ENCODE data around the gene TMX4.
"Not testable (repeated sequence)": the region's sequence is repeated elsewhere in the genome, so short reads cannot be mapped to it uniquely, and the experiment has no call there.

The TMX4 gene, protein sequence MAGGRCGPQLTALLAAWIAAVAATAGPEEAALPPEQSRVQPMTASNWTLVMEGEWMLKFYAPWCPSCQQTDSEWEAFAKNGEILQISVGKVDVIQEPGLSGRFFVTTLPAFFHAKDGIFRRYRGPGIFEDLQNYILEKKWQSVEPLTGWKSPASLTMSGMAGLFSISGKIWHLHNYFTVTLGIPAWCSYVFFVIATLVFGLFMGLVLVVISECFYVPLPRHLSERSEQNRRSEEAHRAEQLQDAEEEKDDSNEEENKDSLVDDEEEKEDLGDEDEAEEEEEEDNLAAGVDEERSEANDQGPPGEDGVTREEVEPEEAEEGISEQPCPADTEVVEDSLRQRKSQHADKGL

DNA sequence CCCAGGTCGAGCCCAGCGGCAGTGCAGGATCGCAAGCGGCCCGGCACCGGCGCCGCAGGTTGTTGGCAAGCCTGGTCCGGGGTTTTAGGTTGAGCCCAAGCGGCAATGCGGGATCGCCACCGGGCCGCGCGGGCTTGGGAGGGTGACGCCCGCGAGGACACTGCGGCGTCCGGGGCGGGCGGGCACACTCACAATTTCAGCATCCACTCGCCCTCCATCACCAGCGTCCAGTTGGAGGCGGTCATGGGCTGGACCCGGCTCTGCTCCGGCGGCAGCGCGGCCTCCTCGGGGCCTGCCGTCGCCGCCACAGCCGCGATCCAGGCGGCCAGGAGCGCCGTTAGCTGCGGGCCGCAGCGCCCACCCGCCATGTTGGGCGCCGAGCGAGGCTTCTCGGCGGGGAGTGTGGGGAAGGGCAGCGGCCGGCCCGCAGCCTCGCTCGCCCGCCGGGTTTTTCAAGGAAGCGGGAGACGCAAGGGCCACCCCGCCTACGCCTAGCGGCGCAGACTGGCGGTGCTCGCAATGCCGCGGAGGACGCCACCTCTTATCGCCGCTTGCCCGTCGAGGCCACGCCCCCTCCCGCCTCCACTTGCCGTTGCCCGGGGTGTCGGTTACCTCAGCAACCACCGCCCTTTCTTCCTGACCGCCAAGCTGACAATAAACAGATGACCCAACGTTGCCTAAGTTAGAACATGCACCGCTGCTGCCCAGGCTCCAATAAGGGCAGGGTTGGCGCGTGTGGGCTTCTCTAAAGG lies at the start of gene TMX4:
TSS of gene TMX4 (minus strand) at position 516 of the 752 bp plus-strand sequence. CDS start at position 368, 148 bp downstream.
- DNase-seq, result peak; percentile 90 to 94

DNA sequence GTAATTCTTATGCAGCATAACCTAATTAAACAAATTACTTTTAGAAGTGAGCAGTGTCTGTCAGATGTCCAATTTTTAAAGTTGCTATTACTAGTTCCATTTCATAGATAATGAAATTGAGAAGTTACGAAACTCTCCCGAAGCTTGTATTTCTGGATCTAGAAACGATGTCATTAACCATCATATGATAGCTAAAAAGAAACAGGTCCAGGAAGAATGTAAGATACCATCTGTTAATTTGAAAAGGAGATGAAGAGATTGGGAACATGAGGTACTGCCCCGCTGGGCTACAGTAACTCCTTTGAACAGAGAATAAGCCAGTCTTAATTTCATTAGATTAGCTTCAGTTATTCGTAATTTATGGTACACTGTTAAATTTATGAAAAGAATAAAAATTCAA lies 47.5 kb upstream of the TMX4 start:
- DNase-seq, result no peak

DNA sequence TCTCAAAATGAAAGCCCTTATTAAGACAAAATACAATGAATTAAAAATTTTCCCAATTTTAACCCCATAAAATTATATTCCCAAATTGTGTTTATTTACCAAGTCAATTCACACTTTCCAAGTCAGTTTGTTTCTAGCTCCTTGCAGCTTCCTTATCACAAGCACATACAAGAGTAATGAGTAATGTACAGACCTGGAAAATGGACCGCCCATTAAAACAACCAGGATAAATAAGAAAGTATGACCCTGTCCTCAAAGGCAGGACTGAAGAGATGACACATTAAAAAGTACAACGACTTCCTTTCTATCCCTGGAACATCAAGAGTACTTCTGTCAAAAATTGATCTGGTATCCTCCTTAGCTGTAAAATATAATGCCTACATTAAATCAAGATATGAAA lies 47.1 kb upstream of the TMX4 start:
- DNase-seq, result no peak

DNA sequence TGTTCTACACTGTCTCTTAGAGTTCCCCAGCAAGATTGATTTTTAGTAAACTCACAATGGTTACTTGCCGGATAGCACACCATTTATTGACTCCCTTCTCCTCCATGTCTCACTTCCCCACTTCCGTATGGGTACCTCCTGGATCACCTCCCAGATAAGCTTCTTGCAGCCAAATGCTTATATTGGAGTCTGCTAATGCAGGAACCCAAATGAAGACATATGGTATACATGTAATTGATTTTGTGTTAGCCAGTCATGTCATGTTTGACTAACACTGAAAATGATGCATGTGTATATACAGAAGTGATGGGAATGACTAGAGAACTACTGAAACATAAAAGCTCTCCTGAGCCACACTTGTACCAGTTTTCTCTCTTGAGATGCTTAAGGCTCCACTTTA lies 46.1 kb upstream of the TMX4 start:
- no peak for DNase-seq

DNA sequence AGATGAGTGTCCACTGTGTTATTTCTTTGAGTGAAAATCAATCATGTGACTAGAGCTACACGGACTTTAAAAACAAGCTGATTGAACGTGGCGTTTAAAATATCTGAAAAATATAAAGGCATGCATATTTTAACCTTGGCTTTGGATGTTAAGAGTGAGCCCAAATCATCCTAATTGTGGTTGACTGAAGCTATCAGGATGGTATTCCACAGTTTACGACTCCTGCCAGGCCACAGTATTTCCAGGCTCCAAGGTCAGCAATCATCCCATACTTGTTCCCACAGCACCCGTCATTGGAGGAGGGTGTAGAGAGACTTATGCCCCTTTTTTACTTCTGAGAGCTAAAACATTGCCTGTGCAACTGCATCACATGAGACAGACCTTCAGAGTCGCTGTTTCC lies 43.2 kb upstream of the TMX4 start:
- no peak for DNase-seq

DNA sequence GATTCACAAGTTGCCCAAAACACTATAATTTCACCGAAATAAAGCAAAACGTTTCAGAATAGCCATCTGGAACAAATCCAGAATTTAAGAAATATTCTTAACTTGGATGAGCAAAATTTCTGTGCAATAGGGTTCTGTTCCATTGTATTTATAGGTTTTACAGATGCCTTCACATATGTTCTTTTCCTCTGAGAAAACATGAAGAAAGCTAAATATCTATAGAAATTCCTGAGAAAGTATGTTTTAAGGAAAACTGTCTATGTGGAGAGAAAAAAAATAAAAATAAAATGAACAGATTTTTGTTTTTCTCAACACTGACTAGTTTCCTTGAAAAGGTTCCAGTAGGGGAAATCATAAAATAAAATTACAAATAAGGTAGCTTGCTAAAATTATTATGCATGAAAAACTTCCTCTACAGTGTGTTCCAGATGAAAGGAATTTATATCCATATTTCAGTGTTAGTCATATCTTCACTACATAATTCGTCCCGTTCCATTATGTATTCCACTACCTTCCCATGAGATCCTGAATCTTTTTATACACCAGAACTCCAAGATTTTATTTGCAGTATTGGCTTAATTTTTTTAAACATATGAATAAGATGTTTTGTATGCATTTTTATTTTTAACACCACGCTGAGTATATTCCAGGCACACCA lies 42.4 kb upstream of the TMX4 start:
- no peak for DNase-seq

DNA sequence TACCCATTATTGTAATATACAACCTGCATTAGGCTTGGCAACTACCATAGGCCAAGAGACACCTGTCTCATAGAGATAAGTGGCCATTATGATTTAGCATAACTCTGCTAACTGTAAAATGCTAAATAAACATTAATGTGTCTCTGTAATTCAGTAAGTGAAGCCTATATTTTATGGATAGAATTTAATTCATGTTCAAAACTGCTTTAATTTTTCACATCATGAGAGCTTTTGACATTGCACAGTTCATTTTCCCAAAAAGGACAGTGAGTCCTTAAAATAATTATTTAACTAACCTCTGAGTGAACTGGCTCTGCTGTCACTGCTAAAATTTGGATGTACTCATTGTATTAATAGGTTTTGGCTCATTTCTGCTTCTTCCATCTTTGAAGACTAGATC lies 41.4 kb upstream of the TMX4 start:
- DNase-seq, result no peak

DNA sequence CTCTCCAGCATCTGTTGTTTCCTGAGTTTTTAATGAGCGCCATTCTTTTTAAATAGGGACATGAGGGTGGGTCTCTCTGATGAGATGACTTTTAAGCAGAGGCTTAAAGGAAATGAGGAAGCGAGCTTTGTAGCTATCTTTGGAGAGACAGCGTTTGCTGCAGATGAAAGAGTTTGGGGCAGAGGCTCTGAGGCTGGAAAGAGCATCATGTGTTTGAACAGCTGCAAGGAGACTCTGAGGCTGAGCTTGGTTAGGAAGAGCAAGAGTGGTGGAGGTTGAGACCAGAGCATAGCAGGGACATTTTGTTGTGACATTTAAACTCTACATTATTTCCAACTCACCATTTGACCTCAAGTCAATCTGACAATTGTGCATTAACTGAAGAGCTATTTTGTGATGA lies 38.3 kb upstream of the TMX4 start:
- DNase-seq, result no peak

DNA sequence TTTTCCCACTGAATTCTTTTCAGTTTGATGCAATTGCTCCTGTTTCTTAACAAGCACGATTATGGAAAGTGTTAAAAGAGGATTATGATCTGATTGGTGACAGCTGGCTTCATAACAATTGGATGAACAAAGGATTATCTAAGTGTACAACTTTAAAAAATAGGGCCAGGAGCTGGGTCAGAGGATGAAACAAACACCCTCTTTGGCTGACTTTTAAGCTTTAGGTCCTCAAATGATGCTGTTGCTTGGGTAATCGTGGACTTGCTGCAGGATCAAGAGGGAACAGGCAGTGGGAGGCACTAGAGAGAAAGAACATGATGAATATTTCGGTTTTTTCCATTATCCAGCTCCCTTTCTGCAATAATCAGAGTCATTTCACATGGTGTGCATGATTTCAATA lies 35.5 kb upstream of the TMX4 start:
- no peak for DNase-seq

DNA sequence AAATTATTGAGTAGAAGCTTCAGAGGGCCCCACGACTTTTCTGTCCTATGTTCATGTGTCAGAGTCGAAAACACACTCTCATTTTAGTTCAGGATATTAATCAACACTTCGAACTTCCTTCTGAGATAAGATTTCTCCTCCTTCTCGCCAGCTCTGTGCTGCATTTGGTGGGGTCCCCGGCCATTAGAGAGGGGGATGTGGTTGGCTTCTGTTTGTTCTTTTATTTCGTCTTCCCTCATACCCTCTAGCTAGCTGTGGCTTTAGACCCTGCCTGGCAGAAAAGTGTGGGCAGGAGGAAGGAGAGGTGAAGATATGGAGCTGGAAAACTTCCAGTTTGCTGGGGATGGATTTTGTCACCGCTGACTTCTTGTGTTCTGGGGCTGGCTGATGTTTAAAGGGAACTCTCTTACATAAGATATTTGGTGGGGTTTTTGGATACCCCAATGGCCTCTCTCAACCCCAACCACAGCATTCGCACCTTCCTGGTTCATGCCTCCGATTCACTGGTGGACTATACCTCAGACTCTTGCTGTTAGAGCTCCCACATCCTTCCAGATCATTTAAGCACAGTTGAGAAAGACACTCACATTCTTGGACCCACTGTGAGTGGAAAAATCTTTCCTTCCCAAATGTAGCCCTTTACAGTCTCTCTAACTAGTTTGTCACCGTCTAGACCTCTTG lies 30.7 kb upstream of the TMX4 start:
- no peak for DNase-seq

DNA sequence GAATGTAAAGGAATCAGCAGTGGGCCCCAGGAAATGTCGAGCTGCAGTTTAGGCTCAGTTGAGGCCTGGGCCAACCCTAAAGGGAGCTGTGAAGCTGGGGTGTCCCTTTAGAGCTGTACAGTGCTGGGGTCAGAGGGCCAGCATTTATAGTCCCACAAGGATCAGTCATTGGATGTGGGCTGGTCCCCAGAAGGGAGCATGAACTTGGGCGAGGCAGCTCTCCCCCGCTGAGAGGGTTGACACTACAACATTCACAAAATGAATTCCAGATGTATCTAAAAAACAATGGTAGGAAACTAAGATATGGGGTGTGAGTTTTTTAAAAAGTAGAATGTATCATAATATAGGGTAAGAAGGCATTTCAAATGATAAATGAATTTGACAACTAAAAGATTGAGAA lies 29.7 kb upstream of the TMX4 start:
- no peak for DNase-seq

DNA sequence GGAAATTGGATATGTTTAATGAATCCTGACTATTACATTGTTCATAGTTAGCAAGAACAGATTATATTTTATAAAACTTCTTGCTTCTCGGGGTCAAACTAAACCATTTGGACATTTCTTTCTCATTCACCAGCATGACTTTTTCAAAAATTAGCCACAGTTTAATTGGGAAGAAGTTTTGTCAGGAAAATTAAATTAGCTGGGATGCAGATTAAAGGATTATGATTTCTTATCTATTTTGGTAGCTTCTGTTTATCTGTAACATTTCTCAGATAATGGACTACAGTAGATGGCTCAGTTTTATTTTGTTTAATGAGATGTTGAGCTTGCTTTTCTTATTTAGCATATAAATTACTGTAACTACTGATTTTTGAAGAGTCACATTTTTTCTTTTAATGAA lies 26.4 kb upstream of the TMX4 start:
- DNase-seq, result no peak

DNA sequence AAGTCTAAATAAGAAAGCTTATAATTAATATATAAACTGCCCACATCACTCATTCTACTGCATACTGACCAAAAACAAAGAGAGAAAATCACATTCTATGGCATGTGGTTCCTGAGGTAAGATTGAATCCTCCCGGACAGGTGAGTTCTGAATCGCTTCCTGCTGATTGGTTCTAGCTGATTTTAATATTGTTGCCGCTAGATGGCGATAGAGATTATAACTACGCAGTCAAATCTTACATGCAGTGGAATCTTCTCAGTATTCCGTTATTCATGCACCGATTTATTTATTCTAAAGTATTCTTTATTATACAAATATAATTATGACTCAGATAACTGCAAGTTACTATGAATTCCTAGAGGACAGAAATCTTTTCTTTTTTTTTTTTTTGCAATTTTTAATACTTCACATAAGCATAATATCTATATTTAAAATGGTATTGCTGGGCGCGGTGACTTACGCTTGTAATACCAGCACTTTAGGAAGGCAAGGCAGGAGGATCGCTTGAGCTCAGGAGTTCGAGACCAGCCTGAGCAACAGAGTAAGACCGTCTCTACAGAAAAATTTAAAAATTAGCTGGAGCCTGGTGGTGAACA lies 24.2 kb upstream of the TMX4 start:
- DNase-seq, result peak in 1 of 2 experiments; percentile 15

DNA sequence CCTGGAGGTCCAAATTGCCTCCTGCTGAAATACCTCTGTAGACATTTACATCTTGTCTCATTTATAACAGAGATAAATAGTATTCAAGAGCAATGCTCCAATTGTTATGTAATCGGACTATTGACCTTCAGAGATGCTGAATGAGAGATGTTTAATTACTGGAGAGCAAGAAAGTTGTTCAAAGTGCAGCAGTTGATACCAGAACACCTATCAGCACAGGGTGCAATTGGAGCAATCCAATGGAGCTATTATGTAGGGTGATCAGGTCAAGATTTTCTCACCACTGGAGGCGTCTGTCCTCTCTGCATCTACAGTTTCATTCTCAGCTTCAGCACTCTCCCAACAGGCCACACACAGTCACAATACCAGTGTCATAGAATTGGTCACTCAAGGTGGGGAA lies 19.5 kb upstream of the TMX4 start:
- DNase-seq, result no peak

DNA sequence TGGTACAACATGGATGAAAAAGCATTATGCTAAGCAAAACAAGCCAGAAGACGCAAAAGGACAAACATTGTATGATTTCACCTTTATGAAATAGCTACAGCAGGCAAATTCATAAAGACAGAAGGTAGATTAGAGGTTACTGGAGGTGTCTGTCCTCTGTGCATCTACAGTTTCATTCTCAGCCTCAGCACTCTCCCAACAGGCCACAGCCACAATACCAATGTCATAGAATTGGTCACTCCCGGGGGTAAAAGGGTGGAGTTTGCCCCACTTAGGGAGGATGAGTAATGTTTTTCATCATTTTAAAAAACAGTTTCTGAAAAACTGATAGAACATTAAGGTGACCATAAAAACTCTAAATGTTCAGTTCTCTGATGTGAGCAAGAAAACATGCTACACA lies 17.2 kb upstream of the TMX4 start:
- no peak for DNase-seq

DNA sequence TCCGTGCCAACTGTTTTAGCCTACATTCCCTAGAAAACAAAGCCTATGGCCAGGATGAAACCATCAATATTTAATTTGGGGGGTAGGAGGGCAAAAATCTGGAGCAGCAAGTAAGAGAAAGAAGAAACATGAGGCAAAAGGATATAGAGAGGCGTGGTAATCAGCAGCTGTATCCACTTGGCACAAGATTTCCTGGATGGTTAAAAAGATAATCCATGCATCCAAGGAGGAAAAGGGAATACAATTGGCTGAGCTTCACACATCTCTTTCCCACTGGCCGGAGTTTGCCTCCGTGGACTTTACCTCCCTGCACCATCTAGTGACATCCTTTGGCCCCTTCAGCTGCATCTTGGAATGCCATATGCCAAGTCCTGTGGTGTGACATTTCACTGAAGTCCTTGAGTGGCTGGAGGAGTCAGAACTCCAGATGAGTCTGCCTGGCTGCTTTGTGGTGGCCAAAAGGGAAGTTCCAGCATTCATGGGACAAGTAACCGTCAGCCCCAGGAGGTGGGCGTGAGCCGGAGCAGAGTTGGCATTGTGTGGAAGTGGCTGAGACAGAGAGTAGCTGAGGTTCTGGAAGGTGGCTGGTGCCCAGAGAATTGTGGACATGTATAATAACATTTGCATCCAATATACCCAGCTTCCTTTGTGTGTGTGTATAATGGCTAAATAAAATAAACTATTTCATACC lies 13.7 kb upstream of the TMX4 start:
- no peak for DNase-seq

DNA sequence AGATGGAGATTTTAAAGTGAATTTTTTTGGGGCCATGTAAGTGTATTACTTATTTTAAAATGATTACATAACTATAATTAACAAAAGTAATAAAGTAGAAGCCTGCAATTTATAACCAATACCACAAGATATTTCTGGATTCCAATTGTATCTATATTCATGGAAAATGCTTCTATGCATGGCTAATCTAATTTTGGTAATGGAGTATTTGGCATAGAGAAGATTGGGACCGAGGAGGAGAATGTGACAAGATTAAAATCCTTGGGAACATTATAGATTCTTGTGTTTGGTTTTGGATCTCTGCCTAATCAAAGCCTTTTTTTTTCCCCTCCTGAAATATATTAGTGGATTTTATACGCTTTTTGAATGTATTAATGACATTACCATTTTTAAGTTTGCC lies 12.9 kb upstream of the TMX4 start:
- no peak for DNase-seq

DNA sequence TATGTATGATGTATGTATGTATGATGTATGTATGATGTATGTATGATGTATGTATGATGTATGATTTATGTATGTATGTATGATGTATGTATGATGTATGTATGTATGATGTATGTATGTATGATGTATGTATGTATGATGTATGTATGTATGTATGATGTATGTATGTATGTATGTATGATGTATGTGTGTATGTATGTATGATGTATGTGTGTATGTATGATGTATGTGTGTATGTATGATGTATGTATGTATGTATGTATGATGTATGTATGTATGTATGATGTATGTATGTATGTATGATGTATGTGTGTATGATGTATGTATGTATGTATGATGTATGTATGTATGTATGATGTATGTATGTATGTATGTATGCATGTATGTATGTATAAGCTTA lies 12.0 kb upstream of the TMX4 start:
- not testable (repeated sequence) for DNase-seq

DNA sequence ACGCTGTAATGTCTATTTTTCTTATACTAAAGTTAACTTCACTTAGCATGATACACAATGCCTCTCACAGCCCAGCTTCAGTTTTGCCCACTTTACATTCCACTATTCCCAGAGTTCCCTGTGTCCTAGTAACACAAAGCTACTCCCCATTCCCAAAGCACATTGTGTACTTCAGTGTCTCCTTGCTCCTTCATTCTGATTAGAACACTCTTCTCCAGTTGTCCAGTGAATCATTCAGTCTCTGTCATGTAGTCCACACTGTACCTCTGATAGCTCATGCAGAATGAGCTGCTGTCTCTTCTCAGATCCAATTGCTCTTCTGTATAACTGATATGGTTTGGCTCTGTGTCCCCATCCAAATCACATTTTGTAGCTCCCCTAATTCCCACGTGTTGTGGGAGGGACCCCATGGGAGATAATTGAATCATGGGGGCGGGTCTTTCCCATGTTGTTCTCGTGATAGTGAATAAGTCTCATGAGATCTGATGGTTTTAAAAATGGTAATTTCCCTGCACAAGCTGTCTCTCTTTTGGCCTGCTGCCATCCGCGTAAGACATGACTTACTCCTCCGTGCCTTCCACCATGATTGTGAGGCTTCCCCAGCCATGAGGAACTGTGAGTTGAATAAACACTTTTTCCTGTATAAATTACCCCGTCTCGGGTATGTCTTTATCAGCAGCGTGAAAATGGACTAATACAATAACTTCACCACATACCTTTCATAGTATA lies 2.1 kb upstream of the TMX4 start:
- no peak for DNase-seq

DNA sequence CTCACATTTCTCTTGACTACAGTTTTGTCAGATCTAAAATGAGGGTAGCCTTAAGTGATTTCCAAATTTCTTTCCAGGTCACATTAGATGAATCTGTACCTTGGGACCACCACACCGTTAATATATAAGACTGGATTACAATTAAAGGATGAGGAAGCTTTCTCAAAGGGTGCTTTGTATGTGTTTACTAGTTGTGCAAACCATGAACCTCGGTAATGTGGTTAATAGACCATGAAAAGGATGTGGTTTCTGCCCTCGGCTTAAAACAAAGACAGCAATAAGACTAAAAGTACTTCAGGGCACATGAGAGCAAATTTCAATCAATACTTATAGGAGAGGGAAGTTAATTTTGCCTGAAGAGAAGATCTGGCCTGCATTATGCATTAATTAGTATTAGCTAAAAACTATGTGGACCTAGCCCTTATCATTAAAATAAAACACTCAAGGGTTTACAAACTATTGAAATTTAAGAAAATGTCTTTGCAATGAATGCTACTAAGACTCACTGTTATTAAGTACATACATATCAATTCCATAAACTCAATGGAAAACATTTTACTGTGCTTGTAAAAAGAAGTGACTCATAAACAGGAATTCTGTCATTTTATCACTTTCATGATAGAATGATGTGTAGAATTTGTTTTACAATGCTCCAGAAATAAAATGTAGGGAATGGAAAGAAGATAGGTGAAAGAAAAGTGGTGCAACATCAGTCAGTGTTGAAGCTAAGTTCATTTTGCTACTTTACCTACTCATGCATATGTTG lies 936 bp upstream of the TMX4 start:
- no peak for DNase-seq

DNA sequence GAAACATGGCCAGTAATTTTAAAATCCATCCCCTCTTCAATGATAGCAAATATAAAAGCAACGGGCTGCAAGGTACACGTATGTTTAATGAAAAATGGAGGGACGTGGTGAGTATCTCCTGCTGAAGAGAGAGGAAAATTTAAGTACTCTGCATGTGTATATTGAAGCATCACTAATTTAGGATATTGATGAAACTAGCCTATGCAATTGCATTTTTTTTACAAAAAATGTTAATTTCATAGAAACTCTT lies 362 bp upstream of the TMX4 start:
- DNase-seq, result no peak

Measured in cerebellar nuclear complex (tissue), 1 donor.